CD4-positive, alpha-beta T cell treated with Interleukin-12 subunit alpha and Interleukin-12 subunit beta, for 1 hour (primary cell): ENCODE data around the gene CDC34.

Experiments
- DNase-seq: peaks from one replicate; pipeline ENCODE4 v3.0.0-alpha.2; 2020

Gene CDC34

GRCh38 chr19:543910-544608 is 12.5 kb downstream of the CDC34 start, which contains the start of gene GZMM:
GZMM (plus strand) TSS chr19:544053; CDS start chr19:544072, 19 bp downstream.
- peak; percentile 90 for DNase-seq

GRCh38 chr19:547117-547516 is 15.6 kb downstream of the CDC34 start:
- no peak for DNase-seq

- DNase-seq = no peak
Observed at GRCh38 chr19:547836-548720, 16.5 kb downstream of the CDC34 start.

- no peak for DNase-seq
Observed at GRCh38 chr19:548886-549830, 17.6 kb downstream of the CDC34 start.

GRCh38 chr19:554817-555216 is 23.3 kb downstream of the CDC34 start:
- DNase-seq = no peak

GRCh38 chr19:555474-555808 is 23.9 kb downstream of the CDC34 start:
- DNase-seq = no peak

- no peak for DNase-seq
Observed at GRCh38 chr19:556611-557382, 25.2 kb downstream of the CDC34 start.

GRCh38 chr19:558770-559439 is 27.3 kb downstream of the CDC34 start:
- no peak for DNase-seq

- no peak for DNase-seq
Observed at GRCh38 chr19:560121-560520, 28.6 kb downstream of the CDC34 start.

- no peak for DNase-seq
Observed at GRCh38 chr19:566403-566802, 34.8 kb downstream of the CDC34 start.

- DNase-seq = no peak
Observed at GRCh38 chr19:566844-567243, 35.3 kb downstream of the CDC34 start.

GRCh38 chr19:567296-567900 is 35.8 kb downstream of the CDC34 start:
- DNase-seq = no peak

GRCh38 chr19:570251-570686 is 38.7 kb downstream of the CDC34 start:
- DNase-seq = no peak

GRCh38 chr19:570937-571565 is 39.5 kb downstream of the CDC34 start:
- DNase-seq = peak; percentile 62

GRCh38 chr19:571566-571974 is 40.0 kb downstream of the CDC34 start:
- peak; percentile 13 for DNase-seq

- DNase-seq = peak; percentile 98
Observed at GRCh38 chr19:572140-572742, 40.7 kb downstream of the CDC34 start, which contains the start of gene BSG. BSG (plus strand) TSS chr19:572596; CDS start chr19:572635, 39 bp downstream.

GRCh38 chr19:572743-573518 is 41.4 kb downstream of the CDC34 start:
- no peak for DNase-seq

GRCh38 chr19:573519-573825 is 41.9 kb downstream of the CDC34 start:
- no peak for DNase-seq
